Measurements from ENCODE around the gene ADGRV1. TPM values are rescaled to one million over a fixed set of nuclear protein-coding genes. Genes with fewer than 3 reads are reported as not detected.
"Not testable (repeated sequence)": the region's sequence is repeated elsewhere in the genome, so short reads cannot be mapped to it uniquely, and the experiment has no call there.

The ADGRV1 gene
- total and polyA plus RNA-seq, 2 donors (not counting 3 experiments of a cell fraction or from before 2014, with no cell fraction given), result 0.11 to 0.55 TPM

- no peaks in the 10 kb centered on the region for H3K36me3 ChIP-seq (ENCODE audit: control insufficient read depth in 2 of 2, extremely low read depth in 1 of 2, insufficient read depth in 2 of 2, low read length in 2 of 2)
- no peaks in the 10 kb centered on the region for H3K9me3 ChIP-seq (replicated peaks; ENCODE audit: control insufficient read depth, insufficient read depth, low read length)
- H3K9me1 ChIP-seq (replicated peaks; ENCODE audit: control insufficient read depth, extremely low read depth, insufficient read depth, low read length), result no peaks in the 10 kb centered on the region
- no TSS peak for BruUV-seq (replicated peaks)
- no peak overlapping the region for H3K4me3 ChIP-seq (replicated peaks in 1 of 3; ENCODE audit: insufficient read depth in 1 of 3, low read depth in 1 of 3, low read length in 3 of 3)
- no peaks in the 10 kb centered on the region for H3K4me1 ChIP-seq (ENCODE audit: control insufficient read depth, extremely low read depth, insufficient read depth, low read length)
- H3K27ac ChIP-seq (ENCODE audit: insufficient read depth, low read depth, low read length), result no peak overlapping the region
- H3K4me2 ChIP-seq (ENCODE audit: insufficient read depth, low read length), result no peak overlapping the region
- no peaks in the 10 kb centered on the region for H3K27me3 ChIP-seq (ENCODE audit: control insufficient read depth in 2 of 2, insufficient read depth in 2 of 2, low read length in 2 of 2)
- POLR2A ChIA-PET, result no interaction called here
- H3K79me2 ChIP-seq (ENCODE audit: control insufficient read depth, insufficient read depth, low read length), result no peaks in the 10 kb centered on the region
- no peak overlapping the region for H3K9ac ChIP-seq (replicated peaks; ENCODE audit: extremely low read depth, insufficient read depth, low read length)
- H2AFZ ChIP-seq (ENCODE audit: low read depth, low read length), result no peak overlapping the region
- dilution Hi-C loops (cut with MboI; ENCODE audit: extremely low pct_ligation_motif_present, low sequenced_read_pairs) (no loop called here), intact Hi-C loops (cut with micrococcal nuclease) (no loop called here)
- DNase-seq (ENCODE audit: low read depth, low spot score) (no peak), FAIRE-seq (no peak)
- no peak for TF ChIP-seq MAX (IDR thresholded peaks at IDR 0.05; ENCODE audit: insufficient read depth, insufficient read length)
- no peak for TF ChIP-seq JUN (IDR thresholded peaks at IDR 0.05; ENCODE audit: borderline replicate concordance, insufficient read depth, insufficient read length, low read depth)
- no peak for TF ChIP-seq GATA2 (IDR thresholded peaks at IDR 0.05; ENCODE audit: insufficient read depth, insufficient read length, low read depth, low read length)
- TF ChIP-seq POLR2AphosphoS5 (IDR thresholded peaks at IDR 0.05; ENCODE audit: insufficient read depth, low read depth, low read length), result no peak
- TF ChIP-seq MYC (IDR thresholded peaks at IDR 0.05; ENCODE audit: low read depth, low read length), result no peak
- no peak for TF ChIP-seq POLR2A (IDR thresholded peaks at IDR 0.05; ENCODE audit: low read depth, low read length)
- TF ChIP-seq FOS (IDR thresholded peaks at IDR 0.05; ENCODE audit: borderline replicate concordance, insufficient read depth, low read length), result no peak
- no peak for TF ChIP-seq CTCF (IDR thresholded peaks at IDR 0.05; ENCODE audit: extremely low read depth in 1 of 2, insufficient read depth in 1 of 2, low read depth in 1 of 2, low read length in 2 of 2)
- no peak for TF ChIP-seq EZH2 (IDR thresholded peaks at IDR 0.05; ENCODE audit: borderline replicate concordance, low read depth, low read length, severe bottlenecking)
- CTCF ChIA-PET, result no interaction called here
- H4K20me1 ChIP-seq (replicated peaks; ENCODE audit: control insufficient read depth, extremely low read depth, insufficient read depth, low read length), result no peaks in the 10 kb centered on the region
Observed at GRCh38 chr5:91011029-91011428, 452.4 kb downstream of the ADGRV1 start.

- dilution Hi-C loops (cut with MboI; ENCODE audit: extremely low pct_ligation_motif_present, low sequenced_read_pairs); H3K9me1 ChIP-seq (replicated peaks; ENCODE audit: control insufficient read depth, extremely low read depth, insufficient read depth, low read length); POLR2A ChIA-PET; H3K4me1 ChIP-seq (ENCODE audit: control insufficient read depth, extremely low read depth, insufficient read depth, low read length); H3K9ac ChIP-seq (replicated peaks; ENCODE audit: extremely low read depth, insufficient read depth, low read length); FAIRE-seq; H2AFZ ChIP-seq (ENCODE audit: low read depth, low read length); H3K27ac ChIP-seq (ENCODE audit: insufficient read depth, low read depth, low read length); DNase-seq (ENCODE audit: low read depth, low spot score); intact Hi-C loops (cut with micrococcal nuclease); H3K9me3 ChIP-seq (replicated peaks; ENCODE audit: control insufficient read depth, insufficient read depth, low read length); H3K4me2 ChIP-seq (ENCODE audit: insufficient read depth, low read length); BruUV-seq (replicated peaks); H4K20me1 ChIP-seq (replicated peaks; ENCODE audit: control insufficient read depth, extremely low read depth, insufficient read depth, low read length); H3K79me2 ChIP-seq (ENCODE audit: control insufficient read depth, insufficient read depth, low read length); H3K36me3 ChIP-seq (ENCODE audit: control insufficient read depth in 2 of 2, extremely low read depth in 1 of 2, insufficient read depth in 2 of 2, low read length in 2 of 2); H3K4me3 ChIP-seq (replicated peaks in 1 of 3; ENCODE audit: insufficient read depth in 1 of 3, low read depth in 1 of 3, low read length in 3 of 3); H3K27me3 ChIP-seq (ENCODE audit: control insufficient read depth in 2 of 2, insufficient read depth in 2 of 2, low read length in 2 of 2): not testable (repeated sequence)
- CTCF ChIA-PET, result interaction anchor here (2.9 kb wide), 1 partner anchor 15 kb away, joined by 6 read pairs; no protein-coding TSS in a partner anchor
Observed at GRCh38 chr5:91012867-91013266, 454.3 kb downstream of the ADGRV1 start.
